Fibroblast of lung (primary cell): ENCODE results near the gene LGI1.

Experiments
- EZH2 ChIP-seq: IDR thresholded peaks from 2 replicates; pipeline ENCODE4 v1.5.1; 2012; ENCODE audit warnings: low read length, control low read depth, mild to moderate bottlenecking; ENCODE audit errors: missing control alignments
- TF ChIP-seq, protein P1 (sequence below), 2 donors: IDR thresholded peaks in 1 of 2; conservative IDR thresholded peaks in 1 of 2; 1 replicate in 1 of 2; 2 replicates in 1 of 2; pipeline ENCODE4 v1.5.1; 2011 to 2012; ENCODE audit warnings: low read length in 2 of 2, control low read depth in 1 of 2, inconsistent platforms in 1 of 2, low read depth in 1 of 2, mild to moderate bottlenecking in 1 of 2

DNA sequence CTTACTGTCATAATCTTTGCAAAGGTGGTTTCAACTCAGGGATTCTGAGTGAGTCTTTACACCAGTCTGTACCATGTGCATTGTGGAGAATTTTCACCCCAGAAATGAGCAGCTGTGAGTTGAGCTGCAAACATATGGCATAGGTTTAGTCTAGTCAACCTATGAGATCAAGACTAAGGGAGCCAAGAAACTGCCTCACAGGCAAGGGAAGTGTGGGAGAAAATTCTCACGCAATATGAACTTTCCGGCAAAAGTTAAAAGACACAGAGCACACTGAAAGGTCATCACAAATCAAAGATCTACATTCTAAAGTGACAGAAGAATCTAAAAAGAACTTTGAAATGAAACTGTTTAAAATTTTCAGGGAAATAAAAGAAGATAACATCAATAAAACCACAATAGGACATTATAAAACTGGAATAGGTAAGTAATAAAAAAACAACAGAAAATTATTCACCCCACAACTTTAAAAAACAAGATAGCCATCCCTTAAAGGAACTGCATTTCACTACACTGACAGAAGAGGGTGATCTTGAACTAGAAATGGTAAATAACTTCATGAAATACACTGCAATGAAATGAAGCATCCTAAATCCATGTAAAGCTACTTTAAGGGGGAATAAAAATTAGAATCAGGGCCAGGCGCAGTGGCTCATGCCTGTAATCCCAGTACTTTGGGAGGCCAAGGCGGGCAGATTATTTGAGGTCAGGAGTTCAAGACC is 63.5 kb downstream of the LGI1 start:
- TF ChIP-seq EZH2 = no peak
- TF ChIP-seq, protein P1, sequence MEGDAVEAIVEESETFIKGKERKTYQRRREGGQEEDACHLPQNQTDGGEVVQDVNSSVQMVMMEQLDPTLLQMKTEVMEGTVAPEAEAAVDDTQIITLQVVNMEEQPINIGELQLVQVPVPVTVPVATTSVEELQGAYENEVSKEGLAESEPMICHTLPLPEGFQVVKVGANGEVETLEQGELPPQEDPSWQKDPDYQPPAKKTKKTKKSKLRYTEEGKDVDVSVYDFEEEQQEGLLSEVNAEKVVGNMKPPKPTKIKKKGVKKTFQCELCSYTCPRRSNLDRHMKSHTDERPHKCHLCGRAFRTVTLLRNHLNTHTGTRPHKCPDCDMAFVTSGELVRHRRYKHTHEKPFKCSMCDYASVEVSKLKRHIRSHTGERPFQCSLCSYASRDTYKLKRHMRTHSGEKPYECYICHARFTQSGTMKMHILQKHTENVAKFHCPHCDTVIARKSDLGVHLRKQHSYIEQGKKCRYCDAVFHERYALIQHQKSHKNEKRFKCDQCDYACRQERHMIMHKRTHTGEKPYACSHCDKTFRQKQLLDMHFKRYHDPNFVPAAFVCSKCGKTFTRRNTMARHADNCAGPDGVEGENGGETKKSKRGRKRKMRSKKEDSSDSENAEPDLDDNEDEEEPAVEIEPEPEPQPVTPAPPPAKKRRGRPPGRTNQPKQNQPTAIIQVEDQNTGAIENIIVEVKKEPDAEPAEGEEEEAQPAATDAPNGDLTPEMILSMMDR (conservative IDR thresholded peaks at IDR 0.05 in 1 of 2, IDR thresholded peaks at IDR 0.05 in 1 of 2; ENCODE audit: low read depth in 1 of 2, low read length in 2 of 2) = peak in 1 of 2 donors; percentile 50
